Measurements from ENCODE around the gene AGL.
"Not testable (repeated sequence)": the region's sequence is repeated elsewhere in the genome, so short reads cannot be mapped to it uniquely, and the experiment has no call there.

Gene AGL

GRCh38 chr1:99851850-99852454 is 1.8 kb downstream of the AGL start:
- DNase-seq: no peak

GRCh38 chr1:99852648-99853047 is 2.5 kb downstream of the AGL start:
- DNase-seq: no peak

DNA sequence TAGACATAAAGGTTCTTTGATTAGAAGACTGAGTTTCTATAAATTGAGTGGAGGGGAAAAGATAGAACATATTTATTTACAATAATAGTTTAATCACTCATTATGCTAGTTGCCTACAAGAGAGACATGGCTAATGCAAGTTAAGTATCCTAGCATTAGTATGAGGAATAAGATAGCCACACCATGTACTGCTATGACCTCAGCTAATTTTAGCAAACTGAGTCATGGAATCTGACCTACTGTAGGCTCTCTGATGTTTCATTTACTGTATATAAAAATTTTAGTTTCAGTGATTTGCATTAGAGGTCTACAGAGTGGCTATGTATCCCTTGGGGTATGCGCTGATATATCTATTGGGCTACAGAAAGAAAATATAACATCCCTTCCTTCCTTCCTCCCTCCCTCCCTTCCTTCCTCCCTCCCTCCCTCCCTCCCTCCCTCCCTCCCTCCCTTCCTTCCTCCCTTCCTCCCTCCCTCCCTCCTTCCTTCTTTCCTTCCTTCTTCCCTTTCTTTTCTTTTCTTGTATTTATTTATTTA is 5.8 kb downstream of the AGL start:
- DNase-seq: no peak

- not testable (repeated sequence) for DNase-seq
Measured at GRCh38 chr1:99857041-99857440, 6.9 kb downstream of the AGL start.

- no peak for DNase-seq
Measured at GRCh38 chr1:99858286-99858685, 8.1 kb downstream of the AGL start.

DNA sequence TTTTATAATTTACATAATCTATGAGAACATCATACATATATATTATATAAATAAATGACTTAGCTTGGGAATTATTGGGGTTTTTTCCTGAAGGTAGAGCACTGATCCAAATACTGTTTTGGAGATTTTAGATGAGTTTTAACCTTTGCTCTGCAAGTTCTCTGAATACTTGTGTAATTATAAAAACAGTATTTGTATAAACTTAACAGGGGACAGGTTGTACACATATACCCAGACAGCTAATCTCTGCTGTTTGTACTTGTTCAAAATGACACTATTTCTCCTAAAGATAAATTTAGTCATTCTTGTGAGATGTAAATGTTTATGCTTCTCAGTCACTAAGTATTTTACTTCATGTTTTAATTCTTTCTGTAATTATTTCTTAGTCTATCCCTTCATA is 8.7 kb downstream of the AGL start:
- DNase-seq: no peak

- DNase-seq: no peak
Measured at GRCh38 chr1:99860703-99861102, 10.5 kb downstream of the AGL start.

- DNase-seq: no peak
Measured at GRCh38 chr1:99867682-99868081, 17.5 kb downstream of the AGL start.

DNA sequence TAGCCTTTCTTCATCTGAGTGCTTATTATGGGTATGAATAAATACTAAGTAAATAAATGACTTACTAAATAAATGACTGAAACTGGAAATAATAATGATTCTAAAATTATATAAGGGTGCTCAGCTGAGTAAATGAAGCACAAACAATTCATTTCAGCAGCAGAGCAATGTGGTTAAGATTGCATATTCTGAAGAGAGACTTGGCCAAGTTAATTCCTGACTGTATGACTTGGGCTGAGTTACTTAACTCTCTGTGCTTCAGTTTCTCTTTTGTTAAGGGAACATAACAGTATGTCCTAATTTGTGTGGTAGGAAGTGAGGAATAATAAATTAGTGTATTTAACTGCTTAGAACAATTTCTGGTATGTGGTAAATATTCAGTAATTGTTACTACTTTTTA is 19.1 kb downstream of the AGL start:
- no peak for DNase-seq

- no peak for DNase-seq
Measured at GRCh38 chr1:99869723-99870122, 19.6 kb downstream of the AGL start.

DNA sequence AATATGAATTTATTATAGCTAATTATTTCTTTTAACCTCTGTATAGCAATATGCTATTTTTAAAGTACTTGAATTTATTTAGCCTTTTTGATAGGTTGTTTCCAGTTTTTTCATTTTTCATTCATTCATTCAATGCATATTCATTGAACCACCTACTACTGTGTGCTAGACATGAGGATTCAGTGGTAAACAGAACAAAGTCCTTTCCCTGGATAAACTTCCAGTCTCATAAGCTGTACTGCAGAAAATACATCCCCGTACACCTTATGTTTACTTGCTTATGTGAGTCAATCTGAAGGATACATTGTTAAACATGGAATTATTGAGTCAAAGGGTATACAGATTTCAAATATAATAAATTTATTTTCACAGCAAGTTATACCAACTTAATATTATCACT is 21.9 kb downstream of the AGL start:
- no peak for DNase-seq

DNA sequence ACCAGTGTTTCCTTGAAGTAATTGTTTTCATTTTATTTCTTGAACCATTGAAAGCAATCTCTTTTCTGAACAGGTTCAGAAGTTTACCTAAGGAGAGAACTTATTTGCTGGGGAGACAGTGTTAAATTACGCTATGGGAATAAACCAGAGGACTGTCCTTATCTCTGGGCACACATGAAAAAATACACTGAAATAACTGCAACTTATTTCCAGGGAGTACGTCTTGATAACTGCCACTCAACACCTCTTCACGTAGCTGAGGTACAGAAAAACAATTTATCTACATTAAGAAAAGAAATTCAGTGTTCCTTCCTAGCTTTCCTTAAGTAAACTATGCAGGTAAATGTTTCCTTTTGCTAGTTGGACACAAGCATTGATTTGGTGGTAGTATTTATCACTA is 27.4 kb downstream of the AGL start:
- DNase-seq: no peak

DNA sequence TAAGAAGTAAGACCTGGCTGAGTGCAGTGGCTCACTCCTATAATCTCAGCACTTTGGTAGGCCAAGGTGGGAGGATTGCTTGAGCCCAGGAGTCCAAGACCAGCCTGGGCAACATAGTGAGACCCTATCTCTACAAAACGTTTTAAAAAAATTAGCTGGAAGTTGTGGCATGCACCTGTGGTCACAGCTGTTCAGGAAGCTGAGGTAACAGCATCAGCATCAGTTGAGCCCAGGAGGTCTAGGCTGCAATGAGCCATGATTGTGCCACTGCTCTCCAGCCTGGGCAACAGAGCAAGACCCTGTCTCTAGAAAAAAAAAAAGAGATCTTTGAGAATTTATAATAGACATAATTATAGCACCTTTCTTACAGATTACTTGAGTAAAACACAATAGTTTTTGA is 36.0 kb downstream of the AGL start:
- DNase-seq: no peak

DNA sequence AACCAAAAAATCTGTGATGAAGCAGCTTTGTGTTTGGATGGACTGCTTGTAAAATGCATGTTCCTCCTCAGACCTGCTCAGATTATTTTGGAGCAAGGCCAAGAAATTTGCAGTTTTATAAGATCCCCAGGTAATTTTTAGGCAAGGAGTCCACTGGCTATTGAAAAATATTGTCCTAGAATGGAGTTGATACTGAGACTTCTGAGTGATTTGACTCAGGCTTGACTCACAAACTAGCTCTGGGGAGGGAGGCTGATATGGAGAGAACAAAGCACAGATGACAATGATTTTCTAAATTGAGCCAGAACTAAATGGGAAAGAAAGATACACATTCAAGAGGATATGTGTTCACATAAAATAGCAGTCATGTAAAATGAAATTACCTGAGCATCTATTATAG is 36.7 kb downstream of the AGL start:
- no peak for DNase-seq

GRCh38 chr1:99887890-99888289 is 37.7 kb downstream of the AGL start:
- no peak for DNase-seq

DNA sequence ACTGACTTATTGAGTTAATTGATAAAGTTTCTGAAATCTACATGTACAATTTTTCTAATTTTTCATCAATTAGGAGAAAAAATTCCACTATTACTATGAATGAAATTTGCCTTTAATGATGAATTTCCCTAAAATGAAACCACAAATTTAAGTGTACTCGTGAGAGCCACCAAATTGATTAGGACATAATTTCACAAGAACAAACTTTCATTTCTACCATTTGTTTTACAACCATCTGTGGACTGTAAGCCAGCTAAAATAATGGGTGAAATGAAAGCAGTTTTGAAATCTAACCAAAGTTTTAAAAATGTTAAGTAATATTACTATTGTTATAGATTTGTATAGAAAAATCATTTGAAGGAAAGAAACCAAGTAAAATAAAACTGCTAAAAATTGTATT is 41.8 kb downstream of the AGL start:
- no peak for DNase-seq

GRCh38 chr1:99903278-99903677 is 53.1 kb downstream of the AGL start:
- not testable (repeated sequence) for DNase-seq

DNA sequence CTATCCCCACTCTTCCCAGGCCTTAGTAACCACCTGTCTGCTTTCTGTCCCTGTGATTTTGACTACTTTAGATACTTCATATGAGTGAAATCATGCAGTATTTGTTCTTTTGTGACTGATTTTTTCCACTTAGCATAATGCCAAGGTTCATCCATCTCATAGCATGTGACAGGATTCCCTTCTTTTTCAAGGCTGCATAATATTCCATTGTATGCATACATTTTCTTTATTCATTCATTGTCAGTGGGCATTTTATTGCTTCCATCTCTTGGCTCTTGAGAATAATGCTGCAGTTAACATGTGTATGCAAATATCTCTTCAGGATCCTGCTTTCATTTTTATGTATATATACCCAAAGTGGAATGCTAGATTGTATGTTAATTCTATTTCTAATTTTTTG is 56.4 kb downstream of the AGL start:
- DNase-seq: no peak

DNA sequence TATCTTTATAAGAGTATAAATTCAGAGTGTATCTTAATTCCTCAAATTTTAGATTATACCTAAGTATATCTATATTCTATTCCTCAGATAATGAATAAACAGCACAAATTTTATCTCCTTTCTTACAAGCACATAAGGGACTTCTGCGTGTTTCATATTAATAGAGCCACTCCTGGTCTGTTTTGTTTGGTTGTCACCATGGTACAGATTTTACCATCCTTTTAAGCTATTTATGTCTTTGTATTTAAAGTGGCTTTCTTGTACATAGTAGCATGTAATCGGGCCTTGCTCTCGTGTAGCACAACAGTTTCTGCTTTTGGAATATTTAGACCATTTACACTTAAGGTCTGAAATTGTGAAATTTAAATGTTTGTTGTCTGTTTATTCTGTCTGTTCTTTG is 67.1 kb downstream of the AGL start:
- DNase-seq: no peak

DNA sequence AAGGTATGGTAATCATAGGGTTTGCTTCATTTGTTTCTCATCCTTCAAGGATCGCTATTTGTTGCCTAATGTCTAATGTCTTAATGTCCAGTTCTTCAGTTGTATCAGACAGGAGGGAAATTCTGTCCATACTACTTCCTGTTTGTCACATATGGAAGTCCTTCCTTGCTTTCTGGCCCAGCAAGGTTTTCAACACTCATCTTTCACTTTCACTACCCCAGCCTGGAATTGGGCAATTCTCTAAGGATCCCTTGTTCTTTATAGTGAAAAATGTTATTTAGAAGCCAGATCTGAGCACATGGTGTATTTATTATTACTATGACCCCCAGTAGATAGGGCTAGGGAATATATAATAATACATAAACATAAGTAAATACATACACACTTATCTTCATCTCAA is 69.1 kb downstream of the AGL start:
- DNase-seq: no peak

DNA sequence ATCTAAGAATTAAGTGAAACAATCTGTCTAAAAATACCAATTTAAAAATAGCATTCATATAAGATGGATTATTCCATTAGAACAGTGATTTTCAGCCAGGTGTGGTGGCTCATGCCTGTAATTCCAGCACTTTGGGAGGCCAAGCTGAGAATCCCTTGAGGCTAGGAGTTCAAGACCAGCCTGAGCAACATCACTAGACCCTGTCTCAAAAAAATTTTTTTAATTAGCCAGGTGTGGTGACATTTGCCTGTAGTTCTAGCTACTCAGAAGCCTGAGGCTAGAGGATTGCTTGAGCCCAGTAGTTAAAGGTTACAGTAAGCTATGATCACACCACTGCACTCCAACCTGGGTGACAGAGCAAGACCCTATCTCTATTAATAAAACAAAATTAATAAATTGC is 84.6 kb downstream of the AGL start:
- no peak for DNase-seq

- no peak for DNase-seq
Measured at GRCh38 chr1:99935534-99935933, 85.4 kb downstream of the AGL start.

DNA sequence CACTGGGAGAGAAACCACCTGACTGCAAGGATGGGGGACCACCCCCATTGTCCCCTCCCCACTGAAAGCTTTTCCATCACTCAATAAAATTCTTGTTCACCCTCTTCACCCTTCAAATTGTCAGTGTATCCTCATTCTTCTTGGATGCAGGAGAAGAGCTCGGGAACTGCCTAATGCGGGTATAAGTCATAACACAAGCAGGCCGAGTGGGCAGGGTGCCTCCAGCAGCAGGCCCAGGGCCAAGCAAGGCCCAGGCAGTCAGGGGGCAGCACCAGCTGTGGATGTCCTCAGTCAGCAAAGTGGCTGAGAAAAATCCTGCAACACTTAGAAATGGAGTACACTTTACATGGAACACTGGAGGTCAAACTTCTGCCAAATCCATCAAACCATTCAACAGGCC is 85.9 kb downstream of the AGL start:
- DNase-seq: no peak

- no peak for DNase-seq
Measured at GRCh38 chr1:99942723-99943122, 92.6 kb downstream of the AGL start.

DNA sequence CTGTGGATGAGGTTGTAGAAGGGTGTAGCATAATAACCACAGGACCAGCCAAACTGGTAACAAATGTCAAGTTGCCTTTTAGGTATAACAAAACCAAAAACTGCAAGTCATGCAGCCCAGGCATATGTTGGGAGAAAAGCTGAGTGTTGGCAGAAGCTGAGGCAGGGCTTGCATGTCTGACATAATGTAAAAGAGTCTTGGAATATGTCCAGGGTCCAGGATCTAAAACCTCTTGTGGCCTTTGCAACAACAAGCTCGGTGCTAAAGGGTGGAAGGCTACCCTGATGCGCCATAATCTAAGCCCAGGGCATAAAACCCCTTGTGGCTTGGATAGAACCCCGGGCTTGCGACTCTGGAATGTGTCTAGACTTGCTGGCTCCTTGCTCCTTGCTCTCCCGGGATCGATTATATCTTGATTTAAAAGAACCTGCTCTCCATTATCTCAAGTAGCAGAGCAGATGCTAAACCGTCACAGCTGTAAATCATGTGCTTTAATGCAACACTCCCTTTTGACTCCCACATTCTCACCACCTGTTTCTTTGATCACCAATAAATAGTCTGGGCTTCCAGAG is 93.1 kb downstream of the AGL start:
- no peak for DNase-seq

Data from SW 1271 (cell line).